Body of pancreas (tissue), 4 donors: Measurements from ENCODE around the gene PRKRIP1.

Experiments
- POLR2A ChIP-seq, 3 donors: fragments of 450-650 bp; IDR thresholded peaks; one replicate each; pipeline ENCODE4 v1.6.1; 2016; ENCODE audit warnings: antibody characterized with exemption in 3 of 3, mild to moderate bottlenecking in 2 of 3
- TF ChIP-seq, protein P1 (sequence below), 7 experiments: fragments of 450-650 bp in 4 of 7; fragments of 200-600 bp in 3 of 7; sonication (generic) in 3 of 7; IDR thresholded peaks; one replicate each; pipeline ENCODE4 v1.5.1; 2016 to 2019; ENCODE audit warnings: antibody characterized with exemption in 7 of 7

DNA sequence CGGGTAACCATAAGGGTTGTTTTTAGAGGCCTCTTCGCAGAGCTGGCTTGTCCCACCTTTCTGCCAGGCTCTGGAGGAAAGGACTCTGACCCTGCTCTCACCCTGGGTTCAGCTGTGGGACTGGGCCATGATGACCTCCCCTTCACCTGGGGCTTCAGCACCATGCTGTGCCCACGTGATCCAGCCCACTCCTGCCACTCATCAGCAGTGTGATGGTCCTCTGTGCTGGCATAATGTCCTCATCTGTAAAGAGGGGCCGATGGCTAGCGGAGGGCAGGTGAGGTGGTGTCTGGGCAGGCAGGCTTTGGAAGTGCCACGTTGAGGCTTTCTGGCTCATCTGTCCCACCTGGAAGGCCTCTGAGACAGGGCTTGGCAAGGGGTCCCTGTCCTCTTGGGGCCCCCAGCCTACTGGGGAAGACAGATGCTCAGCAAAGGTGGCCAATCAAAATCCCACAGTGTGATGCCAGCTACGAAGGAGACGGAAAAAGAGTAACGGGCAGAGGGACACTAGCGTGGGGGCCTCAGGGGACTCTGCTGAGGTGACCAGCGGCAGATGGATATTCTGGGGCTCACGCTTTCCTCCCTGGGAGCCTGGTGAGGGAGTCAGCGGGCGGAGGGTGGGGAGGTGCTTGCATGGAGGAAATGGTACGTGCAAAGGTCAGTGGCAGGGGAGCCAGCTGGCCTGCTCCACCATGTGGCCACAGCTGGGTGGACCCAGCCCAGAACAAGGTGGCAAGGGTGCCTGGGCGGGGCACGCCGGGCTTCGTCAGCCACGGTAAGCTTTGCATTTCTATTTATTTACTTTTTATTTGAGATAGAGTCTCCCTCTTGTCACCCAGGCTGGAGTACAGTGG, 74.0 kb downstream of the PRKRIP1 start:
- no peak for TF ChIP-seq POLR2A (IDR thresholded peaks at IDR 0.05)
- TF ChIP-seq, protein P1, sequence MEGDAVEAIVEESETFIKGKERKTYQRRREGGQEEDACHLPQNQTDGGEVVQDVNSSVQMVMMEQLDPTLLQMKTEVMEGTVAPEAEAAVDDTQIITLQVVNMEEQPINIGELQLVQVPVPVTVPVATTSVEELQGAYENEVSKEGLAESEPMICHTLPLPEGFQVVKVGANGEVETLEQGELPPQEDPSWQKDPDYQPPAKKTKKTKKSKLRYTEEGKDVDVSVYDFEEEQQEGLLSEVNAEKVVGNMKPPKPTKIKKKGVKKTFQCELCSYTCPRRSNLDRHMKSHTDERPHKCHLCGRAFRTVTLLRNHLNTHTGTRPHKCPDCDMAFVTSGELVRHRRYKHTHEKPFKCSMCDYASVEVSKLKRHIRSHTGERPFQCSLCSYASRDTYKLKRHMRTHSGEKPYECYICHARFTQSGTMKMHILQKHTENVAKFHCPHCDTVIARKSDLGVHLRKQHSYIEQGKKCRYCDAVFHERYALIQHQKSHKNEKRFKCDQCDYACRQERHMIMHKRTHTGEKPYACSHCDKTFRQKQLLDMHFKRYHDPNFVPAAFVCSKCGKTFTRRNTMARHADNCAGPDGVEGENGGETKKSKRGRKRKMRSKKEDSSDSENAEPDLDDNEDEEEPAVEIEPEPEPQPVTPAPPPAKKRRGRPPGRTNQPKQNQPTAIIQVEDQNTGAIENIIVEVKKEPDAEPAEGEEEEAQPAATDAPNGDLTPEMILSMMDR (IDR thresholded peaks at IDR 0.05): no peak
